ENCODE data around the gene CDR2.

Gene CDR2

DNA sequence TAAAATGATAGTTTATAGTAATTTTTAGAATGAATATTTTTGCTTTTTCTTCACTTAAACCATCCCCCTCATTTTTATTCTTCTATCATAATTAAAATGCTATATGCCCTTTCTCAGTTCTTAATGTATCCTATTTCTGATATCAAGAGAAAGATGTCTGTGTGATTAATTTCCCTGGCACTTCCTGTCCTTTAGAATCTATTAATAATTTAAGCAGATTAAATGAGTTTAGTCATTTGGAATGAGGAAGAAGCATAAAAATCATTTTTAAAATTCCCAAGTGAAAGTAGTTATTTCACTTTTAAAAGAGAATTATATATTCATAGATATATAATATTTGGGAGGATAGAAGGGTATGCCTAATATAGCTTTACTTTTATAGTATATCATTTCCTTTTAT lies 27.8 kb upstream of the CDR2 start:
- H2AFZ ChIP-seq (ENCODE audit: low read depth, low read length, severe bottlenecking), result no peak overlapping the region
- TF ChIP-seq EZH2phosphoT487 (conservative IDR thresholded peaks at IDR 0.05; ENCODE audit: low read length), result no peak
- TF ChIP-seq, protein P1, sequence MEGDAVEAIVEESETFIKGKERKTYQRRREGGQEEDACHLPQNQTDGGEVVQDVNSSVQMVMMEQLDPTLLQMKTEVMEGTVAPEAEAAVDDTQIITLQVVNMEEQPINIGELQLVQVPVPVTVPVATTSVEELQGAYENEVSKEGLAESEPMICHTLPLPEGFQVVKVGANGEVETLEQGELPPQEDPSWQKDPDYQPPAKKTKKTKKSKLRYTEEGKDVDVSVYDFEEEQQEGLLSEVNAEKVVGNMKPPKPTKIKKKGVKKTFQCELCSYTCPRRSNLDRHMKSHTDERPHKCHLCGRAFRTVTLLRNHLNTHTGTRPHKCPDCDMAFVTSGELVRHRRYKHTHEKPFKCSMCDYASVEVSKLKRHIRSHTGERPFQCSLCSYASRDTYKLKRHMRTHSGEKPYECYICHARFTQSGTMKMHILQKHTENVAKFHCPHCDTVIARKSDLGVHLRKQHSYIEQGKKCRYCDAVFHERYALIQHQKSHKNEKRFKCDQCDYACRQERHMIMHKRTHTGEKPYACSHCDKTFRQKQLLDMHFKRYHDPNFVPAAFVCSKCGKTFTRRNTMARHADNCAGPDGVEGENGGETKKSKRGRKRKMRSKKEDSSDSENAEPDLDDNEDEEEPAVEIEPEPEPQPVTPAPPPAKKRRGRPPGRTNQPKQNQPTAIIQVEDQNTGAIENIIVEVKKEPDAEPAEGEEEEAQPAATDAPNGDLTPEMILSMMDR (IDR thresholded peaks at IDR 0.05; ENCODE audit: insufficient read depth, low read length, poor library complexity, severe bottlenecking), result no peak
- H4K20me1 ChIP-seq (ENCODE audit: low read depth, low read length), result no peaks in the 10 kb centered on the region
- H3K27ac ChIP-seq (ENCODE audit: low read depth, low read length), result no peak overlapping the region
- H3K79me2 ChIP-seq (ENCODE audit: insufficient read depth, low read length), result no peaks in the 10 kb centered on the region
- H3K4me3 ChIP-seq (ENCODE audit: insufficient read depth, low read length, poor library complexity, severe bottlenecking), result no peak overlapping the region
- no peaks in the 10 kb centered on the region for H3K9me3 ChIP-seq (ENCODE audit: insufficient read depth, low read length)
- no peaks in the 10 kb centered on the region for H3K27me3 ChIP-seq (ENCODE audit: low read length)
- H3K4me2 ChIP-seq (ENCODE audit: low read depth, low read length, poor library complexity, severe bottlenecking), result no peak overlapping the region
- H3K9ac ChIP-seq (ENCODE audit: low read length), result no peak overlapping the region
- no peaks in the 10 kb centered on the region for H3F3A ChIP-seq (ENCODE audit: insufficient read depth)
- H3K9me2 ChIP-seq (replicated peaks; ENCODE audit: insufficient read depth, low read length), result no peaks in the 10 kb centered on the region
- H3K36me3 ChIP-seq (ENCODE audit: low read length), result no peaks in the 10 kb centered on the region

DNA sequence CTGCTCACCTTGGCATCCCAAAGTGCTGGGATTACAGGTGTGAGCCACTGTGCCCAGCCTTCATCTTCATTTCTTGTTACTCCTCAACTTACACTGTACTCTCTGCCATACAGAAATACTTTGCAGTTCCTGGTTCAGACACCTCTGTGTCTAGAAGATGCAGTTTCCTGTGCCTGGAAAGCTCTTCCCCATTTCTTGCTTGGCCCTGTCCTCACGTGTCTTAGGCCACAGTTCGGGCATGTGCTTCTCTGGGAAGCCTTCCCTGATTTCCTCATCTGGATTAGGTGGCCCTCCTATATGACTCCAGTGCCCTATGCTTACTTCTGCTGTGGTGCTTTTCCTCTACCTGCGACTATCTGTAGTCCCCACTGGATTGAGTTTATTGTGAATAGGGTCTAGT lies 26.5 kb upstream of the CDR2 start:
- no peak overlapping the region for H3K4me2 ChIP-seq (ENCODE audit: low read depth, low read length, poor library complexity, severe bottlenecking)
- H3K79me2 ChIP-seq (ENCODE audit: insufficient read depth, low read length), result no peaks in the 10 kb centered on the region
- no peaks in the 10 kb centered on the region for H4K20me1 ChIP-seq (ENCODE audit: low read depth, low read length)
- no peak overlapping the region for H3K4me3 ChIP-seq (ENCODE audit: insufficient read depth, low read length, poor library complexity, severe bottlenecking)
- no peaks in the 10 kb centered on the region for H3K36me3 ChIP-seq (ENCODE audit: low read length)
- no peak overlapping the region for H2AFZ ChIP-seq (ENCODE audit: low read depth, low read length, severe bottlenecking)
- no peak for TF ChIP-seq EZH2phosphoT487 (conservative IDR thresholded peaks at IDR 0.05; ENCODE audit: low read length)
- TF ChIP-seq, protein P1 (IDR thresholded peaks at IDR 0.05; ENCODE audit: insufficient read depth, low read length, poor library complexity, severe bottlenecking), result no peak
- no peaks in the 10 kb centered on the region for H3F3A ChIP-seq (ENCODE audit: insufficient read depth)
- H3K27ac ChIP-seq (ENCODE audit: low read depth, low read length), result no peak overlapping the region
- no peak overlapping the region for H3K9ac ChIP-seq (ENCODE audit: low read length)
- no peaks in the 10 kb centered on the region for H3K9me2 ChIP-seq (replicated peaks; ENCODE audit: insufficient read depth, low read length)
- H3K27me3 ChIP-seq (ENCODE audit: low read length), result no peaks in the 10 kb centered on the region
- H3K9me3 ChIP-seq (ENCODE audit: insufficient read depth, low read length), result no peaks in the 10 kb centered on the region

DNA sequence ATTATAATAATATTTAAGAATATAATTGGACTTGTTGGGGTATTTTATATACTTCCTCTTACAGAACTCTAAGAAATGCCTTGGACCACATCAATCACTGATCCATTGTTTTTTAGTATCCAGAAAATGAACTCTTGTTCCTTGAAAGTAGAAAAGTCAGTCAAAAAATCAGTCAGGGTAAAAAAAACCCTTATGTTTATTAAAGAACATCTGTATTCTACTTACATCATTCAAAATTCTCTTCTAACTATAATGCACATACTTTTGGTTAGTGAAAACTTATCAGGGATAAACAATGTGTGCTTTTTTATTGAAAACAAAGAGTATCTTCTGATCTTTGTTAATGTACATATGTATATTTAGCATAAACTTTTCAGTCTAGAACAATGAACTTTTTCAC lies 23.5 kb upstream of the CDR2 start:
- no peak overlapping the region for H3K27ac ChIP-seq (ENCODE audit: low read depth, low read length)
- no peaks in the 10 kb centered on the region for H3K27me3 ChIP-seq (ENCODE audit: low read length)
- H4K20me1 ChIP-seq (ENCODE audit: low read depth, low read length), result no peaks in the 10 kb centered on the region
- no peak overlapping the region for H3K4me3 ChIP-seq (ENCODE audit: insufficient read depth, low read length, poor library complexity, severe bottlenecking)
- H3K79me2 ChIP-seq (ENCODE audit: insufficient read depth, low read length), result no peaks in the 10 kb centered on the region
- TF ChIP-seq, protein P1 (IDR thresholded peaks at IDR 0.05; ENCODE audit: insufficient read depth, low read length, poor library complexity, severe bottlenecking), result no peak
- no peak for TF ChIP-seq EZH2phosphoT487 (conservative IDR thresholded peaks at IDR 0.05; ENCODE audit: low read length)
- no peaks in the 10 kb centered on the region for H3F3A ChIP-seq (ENCODE audit: insufficient read depth)
- H3K9ac ChIP-seq (ENCODE audit: low read length), result no peak overlapping the region
- H3K36me3 ChIP-seq (ENCODE audit: low read length), result no peaks in the 10 kb centered on the region
- H3K9me2 ChIP-seq (replicated peaks; ENCODE audit: insufficient read depth, low read length), result no peaks in the 10 kb centered on the region
- H2AFZ ChIP-seq (ENCODE audit: low read depth, low read length, severe bottlenecking), result no peak overlapping the region
- H3K4me2 ChIP-seq (ENCODE audit: low read depth, low read length, poor library complexity, severe bottlenecking), result no peak overlapping the region
- no peaks in the 10 kb centered on the region for H3K9me3 ChIP-seq (ENCODE audit: insufficient read depth, low read length)
